AG10803 (cell line): ENCODE data around the gene FNDC1.

ENCODE experiments used
- DNase-seq: peaks from one replicate; pipeline ENCODE4 v3.0.0; 2010; ENCODE audit warnings: low read depth
- H3K4me3 ChIP-seq: 2 replicates; pipeline ENCODE4 v1.5.1; 2011; ENCODE audit warnings: mild to moderate bottlenecking, low read length, control low read depth
- CTCF ChIP-seq: conservative IDR thresholded peaks from 2 replicates; pipeline ENCODE4 v1.5.1; 2011; ENCODE audit warnings: mild to moderate bottlenecking, low read length, control low read depth, inconsistent platforms

Gene FNDC1

GRCh38 chr6:159170999-159171712 lies 2.0 kb downstream of the FNDC1 start:
- peak; percentile 82 for DNase-seq
- no peak for TF ChIP-seq CTCF
- H3K4me3 ChIP-seq = peak overlapping the region; percentile 60

- peak; percentile 90 for DNase-seq
- TF ChIP-seq CTCF = peak; percentile 31
- no peak overlapping the region for H3K4me3 ChIP-seq
Observed at GRCh38 chr6:159172091-159172491, 2.9 kb downstream of the FNDC1 start.

GRCh38 chr6:159174263-159174969 lies 5.2 kb downstream of the FNDC1 start:
- no peak overlapping the region for H3K4me3 ChIP-seq
- DNase-seq = peak; percentile 77
- TF ChIP-seq CTCF = peak; percentile 98

GRCh38 chr6:159176913-159177312 lies 7.7 kb downstream of the FNDC1 start:
- no peak for TF ChIP-seq CTCF
- no peak for DNase-seq
- no peak overlapping the region for H3K4me3 ChIP-seq

GRCh38 chr6:159178847-159179246 lies 9.6 kb downstream of the FNDC1 start:
- TF ChIP-seq CTCF = no peak

GRCh38 chr6:159180001-159180400 lies 10.8 kb downstream of the FNDC1 start:
- H3K4me3 ChIP-seq = no peak overlapping the region
- TF ChIP-seq CTCF = no peak
- DNase-seq = peak; percentile 97

More at GRCh38 chr6:159178847-159179246, 9.6 kb downstream of the FNDC1 start:
- no peak for DNase-seq
- no peak overlapping the region for H3K4me3 ChIP-seq

GRCh38 chr6:159181914-159182313 lies 12.7 kb downstream of the FNDC1 start:
- no peak overlapping the region for H3K4me3 ChIP-seq
- no peak for DNase-seq
- no peak for TF ChIP-seq CTCF
